ENCODE data around the gene CENPT.
A peak's percentile ranks its signal among the peaks of the same experiment; 100 is the strongest.

The CENPT gene

DNA sequence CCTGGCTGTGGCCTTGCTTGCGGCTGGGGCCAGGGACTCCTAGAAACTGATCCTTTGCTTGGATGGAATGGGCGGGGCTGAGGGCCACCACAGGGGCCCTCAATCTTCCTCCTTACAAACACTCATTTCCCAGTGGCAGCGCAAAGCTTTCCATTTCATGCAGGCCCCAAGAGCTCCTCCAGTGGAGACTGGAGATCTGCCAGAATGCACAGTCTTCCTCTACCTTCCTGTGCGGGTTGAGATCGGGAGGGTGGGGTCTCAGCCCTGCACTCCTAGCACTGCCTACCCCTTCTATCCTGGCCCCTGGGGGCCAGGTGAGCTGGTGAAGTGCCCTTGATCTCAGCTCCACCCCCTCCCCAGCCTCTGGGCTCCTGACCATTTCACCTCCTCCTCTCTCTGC, 38.9 kb upstream of the CENPT start:
- H3K27ac ChIP-seq: no peak overlapping the region; the same call in 1 of the 2 replicates
- TF ChIP-seq, protein P1, sequence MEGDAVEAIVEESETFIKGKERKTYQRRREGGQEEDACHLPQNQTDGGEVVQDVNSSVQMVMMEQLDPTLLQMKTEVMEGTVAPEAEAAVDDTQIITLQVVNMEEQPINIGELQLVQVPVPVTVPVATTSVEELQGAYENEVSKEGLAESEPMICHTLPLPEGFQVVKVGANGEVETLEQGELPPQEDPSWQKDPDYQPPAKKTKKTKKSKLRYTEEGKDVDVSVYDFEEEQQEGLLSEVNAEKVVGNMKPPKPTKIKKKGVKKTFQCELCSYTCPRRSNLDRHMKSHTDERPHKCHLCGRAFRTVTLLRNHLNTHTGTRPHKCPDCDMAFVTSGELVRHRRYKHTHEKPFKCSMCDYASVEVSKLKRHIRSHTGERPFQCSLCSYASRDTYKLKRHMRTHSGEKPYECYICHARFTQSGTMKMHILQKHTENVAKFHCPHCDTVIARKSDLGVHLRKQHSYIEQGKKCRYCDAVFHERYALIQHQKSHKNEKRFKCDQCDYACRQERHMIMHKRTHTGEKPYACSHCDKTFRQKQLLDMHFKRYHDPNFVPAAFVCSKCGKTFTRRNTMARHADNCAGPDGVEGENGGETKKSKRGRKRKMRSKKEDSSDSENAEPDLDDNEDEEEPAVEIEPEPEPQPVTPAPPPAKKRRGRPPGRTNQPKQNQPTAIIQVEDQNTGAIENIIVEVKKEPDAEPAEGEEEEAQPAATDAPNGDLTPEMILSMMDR (conservative IDR thresholded peaks at IDR 0.05): no peak
- no peak for TF ChIP-seq ZFX (IDR thresholded peaks at IDR 0.05)

DNA sequence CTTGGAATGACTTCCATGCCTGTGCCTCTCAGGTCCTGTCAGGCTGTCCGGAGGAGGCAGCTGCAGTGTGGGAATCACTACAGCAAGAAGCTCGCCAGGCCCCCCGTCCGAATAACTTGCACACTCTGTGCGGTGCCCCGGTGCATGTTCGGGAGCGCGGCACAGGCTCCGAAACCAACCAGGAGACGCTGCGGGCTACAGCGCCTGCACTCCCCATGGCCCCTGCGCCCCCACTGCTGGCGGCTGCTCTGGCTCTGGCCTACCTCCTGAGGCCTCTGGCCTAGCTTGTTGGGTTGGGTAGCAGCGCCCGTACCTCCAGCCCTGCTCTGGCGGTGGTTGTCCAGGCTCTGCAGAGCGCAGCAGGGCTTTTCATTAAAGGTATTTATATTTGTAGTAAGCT, 38.5 kb upstream of the CENPT start:
- H3K27ac ChIP-seq: peak overlapping the region; percentile 34; the same call in 1 of the 2 replicates
- no peak for TF ChIP-seq ZFX (IDR thresholded peaks at IDR 0.05)
- TF ChIP-seq, protein P1 (conservative IDR thresholded peaks at IDR 0.05): no peak

DNA sequence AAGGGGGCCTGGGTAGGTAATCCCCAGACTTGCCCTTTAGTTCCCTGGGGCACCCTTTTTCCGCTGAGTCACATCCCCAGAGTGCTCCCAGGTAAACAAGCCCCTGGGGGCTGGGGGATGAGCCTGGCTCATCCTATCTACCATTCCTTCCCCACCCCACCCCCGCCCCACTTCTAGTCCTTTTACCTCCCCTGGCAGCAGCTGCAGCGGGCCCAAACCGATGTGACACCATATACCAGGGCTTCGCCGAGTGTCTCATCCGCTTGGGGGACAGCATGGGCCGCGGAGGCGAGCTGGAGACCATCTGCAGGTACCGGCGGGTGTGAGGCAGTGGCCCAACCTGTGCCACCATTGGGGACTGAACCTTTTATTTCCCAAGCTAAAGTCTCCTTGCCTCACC, 38.1 kb upstream of the CENPT start:
- no peak for TF ChIP-seq ZFX (IDR thresholded peaks at IDR 0.05)
- H3K27ac ChIP-seq: peak overlapping the region; percentile 34; the same call in 1 of the 2 replicates

DNA sequence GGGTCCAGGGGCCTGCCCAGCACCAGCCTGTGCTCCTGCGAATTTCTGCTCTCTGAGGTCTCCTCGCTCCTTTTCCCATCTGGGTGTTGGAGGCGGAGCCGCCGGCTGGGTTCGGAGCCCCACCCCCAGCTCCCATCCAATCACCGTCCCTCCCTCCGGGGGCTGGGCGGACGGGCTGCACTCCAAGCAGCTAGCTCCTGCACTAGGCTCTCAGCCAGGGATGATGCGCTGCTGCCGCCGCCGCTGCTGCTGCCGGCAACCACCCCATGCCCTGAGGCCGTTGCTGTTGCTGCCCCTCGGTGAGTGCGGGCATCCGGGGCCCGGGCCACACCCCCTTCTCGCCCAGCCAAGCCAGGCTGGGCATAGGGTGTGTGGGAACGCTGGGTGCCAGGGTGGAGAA, 37.2 kb upstream of the CENPT start, which contains the start of gene NRN1L:
Gene NRN1L (plus strand): TSS at position 202 of the 400 bp plus-strand sequence. CDS start 19 bp downstream, at position 221.
- no peak for TF ChIP-seq ZFX (IDR thresholded peaks at IDR 0.05)
- TF ChIP-seq, protein P1 (conservative IDR thresholded peaks at IDR 0.05): no peak
- peak within 1 kb of the TSS; percentile 34 for H3K27ac ChIP-seq

DNA sequence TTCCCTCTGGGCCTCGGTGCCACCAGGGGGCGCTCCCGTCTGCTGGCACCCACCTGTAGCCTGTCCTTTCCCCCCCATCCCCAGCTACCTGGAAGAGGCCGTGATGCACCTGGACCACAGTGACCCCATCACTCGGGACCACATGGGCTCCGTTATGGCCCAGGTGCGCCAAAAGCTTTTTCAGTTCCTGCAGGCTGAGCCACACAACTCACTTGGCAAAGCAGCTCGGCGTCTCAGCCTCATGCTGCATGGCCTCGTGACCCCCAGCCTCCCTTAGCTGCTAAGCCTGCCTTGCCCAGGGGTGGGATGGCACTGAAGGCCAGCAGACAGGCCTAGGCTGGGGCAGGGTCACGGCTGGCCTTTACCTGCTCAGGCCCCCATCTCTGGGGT, 36.4 kb upstream of the CENPT start:
- peak overlapping the region; percentile 34; the same call in 1 of the 2 replicates for H3K27ac ChIP-seq
- TF ChIP-seq ZFX (IDR thresholded peaks at IDR 0.05): no peak
- TF ChIP-seq, protein P1 (conservative IDR thresholded peaks at IDR 0.05): peak; percentile 92

DNA sequence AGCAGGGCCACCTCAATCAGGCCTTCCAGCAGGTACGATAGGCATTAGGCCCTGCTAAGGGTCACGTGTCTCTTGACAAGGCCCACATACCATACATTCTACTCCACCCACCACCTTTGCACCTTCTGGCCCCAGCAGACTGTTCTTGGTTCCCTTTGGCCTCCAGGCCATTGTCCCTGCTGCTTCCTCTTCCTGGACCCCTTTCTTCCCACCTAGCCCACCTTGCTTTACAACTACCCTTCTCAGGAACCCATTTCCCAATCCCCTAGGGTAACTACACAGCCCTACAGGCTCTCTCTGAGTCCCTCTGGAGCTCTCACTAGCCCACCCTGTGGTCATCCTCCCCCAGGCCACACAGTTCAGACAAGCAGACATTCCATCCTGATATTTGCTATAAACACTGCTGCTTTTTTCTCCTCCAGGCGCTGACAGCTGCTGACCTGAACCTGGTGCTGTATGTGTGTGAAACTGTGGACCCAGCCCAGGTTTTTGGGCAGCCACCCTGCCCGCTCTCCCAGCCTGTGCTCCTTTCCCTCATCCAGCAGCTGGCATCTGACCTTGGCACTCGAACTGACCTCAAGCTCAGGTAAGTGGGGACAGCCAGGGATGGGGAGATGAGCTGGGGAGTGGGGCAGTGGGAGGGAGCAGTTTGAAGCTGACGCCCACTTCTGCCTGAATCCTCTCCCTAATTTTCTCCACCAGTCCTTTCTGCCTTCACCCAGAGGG, 35.8 kb upstream of the CENPT start:
- H3K27ac ChIP-seq: no peak overlapping the region
- TF ChIP-seq, protein P1 (conservative IDR thresholded peaks at IDR 0.05): no peak
- no peak for TF ChIP-seq ZFX (IDR thresholded peaks at IDR 0.05)

DNA sequence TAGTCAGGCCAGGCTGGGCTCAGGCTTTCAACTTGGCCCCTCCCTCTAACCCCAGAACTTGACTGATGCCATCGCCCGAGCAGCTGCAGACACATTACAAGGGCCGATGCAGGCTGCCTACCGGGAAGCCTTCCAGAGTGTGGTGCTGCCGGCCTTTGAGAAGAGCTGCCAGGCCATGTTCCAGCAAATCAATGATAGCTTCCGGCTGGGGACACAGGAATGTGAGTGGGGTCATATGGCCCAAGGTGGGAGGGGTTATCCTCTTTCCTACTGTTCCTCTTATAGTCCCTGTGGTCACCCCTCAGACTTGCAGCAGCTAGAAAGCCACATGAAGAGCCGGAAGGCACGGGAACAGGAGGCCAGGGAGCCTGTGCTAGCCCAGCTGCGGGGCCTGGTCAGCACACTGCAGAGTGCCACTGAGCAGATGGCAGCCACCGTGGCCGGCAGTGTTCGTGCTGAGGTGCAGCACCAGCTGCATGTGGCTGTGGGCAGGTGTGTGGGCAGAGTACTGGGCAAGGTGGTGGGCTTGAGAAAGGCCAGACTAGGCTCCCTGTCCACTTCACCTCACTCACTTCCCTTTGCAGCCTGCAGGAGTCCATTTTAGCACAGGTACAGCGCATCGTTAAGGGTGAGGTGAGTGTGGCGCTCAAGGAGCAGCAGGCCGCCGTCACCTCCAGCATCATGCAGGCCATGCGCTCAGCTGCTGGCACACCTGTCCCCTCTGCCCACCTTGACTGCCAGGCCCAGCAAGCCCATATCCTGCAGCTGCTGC, 35.1 kb upstream of the CENPT start:
- no peak overlapping the region for H3K27ac ChIP-seq
- TF ChIP-seq ZFX (IDR thresholded peaks at IDR 0.05): no peak
- TF ChIP-seq, protein P1 (conservative IDR thresholded peaks at IDR 0.05): no peak

Data from C4-2B (cell line).